GM19239 (cell line): ENCODE measurements around the gene MMP8.

Source experiments
- DNase-seq: peaks from one replicate; pipeline ENCODE4 v3.0.0; 2011; ENCODE audit warnings: low spot score; ENCODE audit not compliant: insufficient read length
- FAIRE-seq: peaks from 2 replicates; lab custom pipeline; 2011; peaks lifted over from hg19 to GRCh38; lab: Jason Lieb, UNC

Gene MMP8

GRCh38 chr11:102666331-102666957, 58.3 kb downstream of the MMP8 start:
- FAIRE-seq (peak; percentile 78), DNase-seq (peak; percentile 14)

- DNase-seq, result no peak
- FAIRE-seq, result no peak
Measured at GRCh38 chr11:102664001-102664752, 60.6 kb downstream of the MMP8 start.

- DNase-seq (no peak), FAIRE-seq (peak; percentile 62)
Measured at GRCh38 chr11:102662607-102663006, 62.1 kb downstream of the MMP8 start.
